Activated CD4-positive, CD25-positive, alpha-beta regulatory T cell treated with anti-CD3 and anti-CD28 coated beads, Interleukin-2, amount 50 U/mL, for 72 hours (primary cell): ENCODE data around the gene NANOS3.
A peak's percentile ranks its signal among the peaks of the same experiment; 100 is the strongest.

ENCODE experiments used
- DNase-seq: peaks from one replicate; pipeline ENCODE4 v3.0.0; 2021

Gene NANOS3

GRCh38 chr19:13864667-13865570 lies 12.0 kb upstream of the NANOS3 start:
- no peak for DNase-seq

- DNase-seq = no peak
These were observed 11.1 kb upstream of the NANOS3 start for GRCh38 chr19:13865571-13866462.

- DNase-seq = no peak
These were observed 10.4 kb upstream of the NANOS3 start for GRCh38 chr19:13866463-13867046.

- no peak for DNase-seq
These were observed 8.3 kb upstream of the NANOS3 start for GRCh38 chr19:13868663-13869062.

GRCh38 chr19:13869281-13869680 lies 7.7 kb upstream of the NANOS3 start:
- DNase-seq = no peak

DNA sequence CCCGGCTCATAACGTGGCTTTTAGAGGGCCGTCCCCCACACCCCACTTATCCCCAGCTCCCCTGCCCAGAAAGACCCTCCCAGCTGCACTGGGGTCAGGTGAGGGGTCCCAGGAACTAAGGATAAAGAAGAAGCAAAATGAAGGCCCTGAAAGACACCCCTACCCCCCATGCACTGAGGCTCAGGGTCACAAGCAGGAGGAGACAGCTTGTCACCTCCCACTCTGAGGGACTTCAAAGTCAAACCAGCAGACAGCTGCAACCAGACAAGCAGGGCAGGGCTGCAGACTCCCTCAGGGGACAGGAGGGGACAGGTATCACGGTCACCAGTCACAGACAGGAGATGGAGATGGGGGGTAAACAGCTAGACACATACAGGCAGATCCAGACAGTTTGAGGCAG lies 6.1 kb upstream of the NANOS3 start:
- DNase-seq = no peak

- no peak for DNase-seq
These were observed 4.6 kb upstream of the NANOS3 start for GRCh38 chr19:13872339-13872694.

- DNase-seq = no peak
These were observed 4.1 kb upstream of the NANOS3 start for GRCh38 chr19:13872695-13873389.

- no peak for DNase-seq
These were observed 3.0 kb upstream of the NANOS3 start for GRCh38 chr19:13873834-13874515.

DNA sequence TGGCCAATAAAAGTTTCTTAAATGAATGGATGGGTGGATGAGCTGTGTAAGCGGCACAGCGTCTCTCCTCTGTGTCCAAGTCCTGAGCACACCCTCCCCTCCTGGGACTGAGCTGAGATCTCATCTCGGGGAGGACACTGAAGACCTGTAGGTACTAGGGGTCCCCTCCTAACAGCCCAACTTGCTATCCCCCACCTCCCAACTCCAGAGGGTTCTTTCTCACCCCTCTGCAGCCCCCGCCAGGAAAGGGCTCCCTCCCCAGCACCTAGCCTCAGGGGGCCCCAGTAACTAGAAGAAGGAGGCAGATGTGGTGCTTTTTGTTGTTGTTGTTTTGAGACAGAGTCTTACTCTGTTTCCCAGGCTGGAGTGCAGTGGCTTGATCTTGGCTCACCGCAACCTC lies 1.1 kb upstream of the NANOS3 start:
- DNase-seq = no peak

DNA sequence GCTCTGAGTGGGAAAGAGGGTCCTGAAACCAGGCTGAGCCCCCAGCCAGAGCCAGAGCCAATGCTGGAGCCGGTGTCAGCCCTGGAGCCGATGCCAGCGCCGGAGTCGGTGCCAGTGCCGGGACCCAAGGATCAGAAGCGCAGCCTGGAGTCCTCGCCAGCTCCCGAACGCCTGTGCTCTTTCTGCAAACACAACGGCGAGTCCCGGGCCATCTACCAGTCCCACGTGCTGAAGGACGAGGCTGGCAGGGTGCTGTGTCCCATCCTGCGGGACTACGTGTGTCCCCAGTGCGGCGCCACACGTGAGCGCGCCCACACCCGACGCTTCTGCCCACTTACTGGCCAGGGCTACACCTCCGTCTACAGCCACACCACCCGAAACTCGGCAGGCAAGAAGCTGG lies 369 bp downstream of the NANOS3 start:
- DNase-seq = no peak

DNA sequence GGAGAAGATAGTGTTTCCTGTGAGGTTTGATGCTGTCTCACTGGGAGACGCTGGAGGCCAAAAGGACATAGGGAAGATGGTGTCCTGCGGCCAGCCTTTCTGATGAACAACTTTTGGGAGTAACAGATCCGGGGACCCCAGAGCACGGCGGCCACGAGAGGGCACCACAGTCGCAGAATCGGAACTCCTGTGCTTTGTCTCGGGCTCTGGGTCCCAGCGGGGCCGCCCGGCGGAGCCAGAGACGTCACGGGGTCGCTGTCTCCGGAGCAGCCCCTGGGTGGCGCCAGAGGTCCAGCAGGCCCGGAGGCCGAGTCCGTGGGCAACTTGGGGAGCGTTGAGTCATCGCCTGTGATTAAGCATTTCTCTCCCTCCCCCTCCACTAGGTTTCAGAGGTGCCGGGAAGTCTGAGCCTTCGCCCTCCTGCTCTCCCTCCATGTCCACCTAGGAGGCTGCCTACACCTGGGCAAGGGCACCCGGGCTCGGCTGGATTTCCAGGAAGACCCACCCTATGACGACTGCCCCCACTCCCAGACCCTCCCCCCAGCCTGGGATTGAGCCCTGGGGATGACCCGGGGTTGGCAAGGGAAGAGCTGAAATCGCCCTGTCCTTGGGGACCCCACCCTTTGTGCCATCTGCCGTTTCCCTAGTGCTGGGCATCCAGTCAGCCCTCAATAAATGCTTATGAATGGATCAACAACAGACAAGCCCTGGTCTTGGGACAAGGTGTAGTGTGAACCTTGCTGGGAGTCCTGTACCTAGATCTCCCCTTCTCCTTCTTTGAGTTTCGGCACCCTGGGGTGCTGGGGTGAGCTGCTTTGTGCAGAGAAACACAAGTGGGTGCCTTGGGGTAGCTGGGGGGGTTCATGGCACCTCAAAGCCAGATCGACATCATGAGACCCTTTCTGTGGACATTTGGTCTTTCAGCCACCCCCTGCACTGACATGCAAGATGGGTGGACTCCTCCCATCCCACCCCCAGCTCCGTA lies 3.4 kb downstream of the NANOS3 start:
- peak; percentile 100 for DNase-seq

DNA sequence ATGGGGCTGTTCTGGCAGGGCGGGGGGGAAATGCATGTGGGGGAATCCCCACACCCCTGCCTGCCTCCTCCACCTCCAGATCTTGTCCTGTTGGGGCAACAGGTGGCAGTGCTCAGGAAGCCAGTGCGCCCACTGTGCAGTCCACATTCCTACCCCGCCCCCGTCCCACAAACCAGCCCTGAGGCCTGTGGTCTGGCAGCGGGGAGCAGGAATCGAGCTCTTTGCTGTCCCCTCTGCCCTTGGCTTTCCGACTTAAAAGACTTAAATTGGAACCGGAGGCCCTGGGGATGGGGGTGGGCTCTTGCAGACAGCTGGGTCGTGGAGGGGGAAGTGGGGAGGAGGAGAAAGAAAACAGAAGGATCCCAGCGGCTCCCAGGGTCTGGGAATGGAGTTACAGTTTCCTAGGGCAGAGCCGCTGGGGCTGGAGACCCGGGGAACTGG lies 4.3 kb downstream of the NANOS3 start:
- DNase-seq = no peak

DNA sequence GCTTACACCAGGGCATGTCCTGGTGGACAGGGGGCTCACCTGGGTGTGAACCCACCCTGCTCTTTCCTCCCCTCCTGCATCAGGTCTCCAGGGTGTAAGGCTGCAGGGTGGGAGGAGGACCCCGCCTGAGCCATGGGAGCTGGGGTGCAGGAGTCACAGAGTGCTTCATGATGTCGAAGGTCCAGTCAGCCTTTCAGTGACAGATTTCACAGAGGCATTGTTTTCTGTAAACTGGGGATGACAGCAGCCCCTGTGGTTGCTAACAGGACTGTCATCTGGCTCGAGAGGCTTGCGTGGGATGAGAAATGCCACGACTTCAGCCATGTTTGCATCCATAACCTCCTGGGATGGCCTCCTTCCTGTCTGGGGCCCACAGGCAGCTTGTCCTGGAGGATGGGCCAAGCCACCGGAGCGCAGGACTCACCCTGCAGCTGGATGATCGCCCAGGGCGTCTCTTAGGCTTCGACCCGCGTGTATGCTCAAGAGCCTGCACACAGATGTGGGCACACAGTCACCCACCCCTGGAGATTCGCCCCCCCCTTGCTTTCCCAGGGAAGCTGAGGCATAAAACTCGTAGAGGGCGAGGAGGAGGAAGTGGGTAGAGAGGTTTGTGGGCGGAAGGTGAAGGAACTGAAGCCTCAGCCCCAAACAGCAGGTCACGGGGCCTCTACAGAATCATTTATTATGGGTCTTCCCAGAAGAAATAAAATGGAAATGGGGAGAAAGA lies 4.9 kb downstream of the NANOS3 start:
- DNase-seq = peak; percentile 51

DNA sequence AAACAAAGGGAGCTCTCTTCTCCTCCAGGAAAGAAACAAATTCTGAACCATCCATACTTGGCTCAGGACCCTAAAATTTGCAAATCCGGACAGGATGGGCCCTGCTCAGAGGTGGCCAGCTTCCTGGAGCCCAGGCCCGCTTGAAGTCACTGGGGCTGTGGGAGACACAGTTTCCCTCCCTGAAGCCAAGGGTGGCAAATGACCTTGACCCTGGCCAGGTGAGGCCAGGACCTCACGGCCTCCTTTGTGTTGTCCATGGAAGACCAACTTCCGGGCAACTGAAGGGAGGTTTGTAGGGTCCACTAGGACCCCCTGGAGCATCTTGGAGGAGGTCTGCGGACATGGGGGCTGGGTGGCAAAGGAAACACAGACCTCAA lies 5.5 kb downstream of the NANOS3 start:
- no peak for DNase-seq

DNA sequence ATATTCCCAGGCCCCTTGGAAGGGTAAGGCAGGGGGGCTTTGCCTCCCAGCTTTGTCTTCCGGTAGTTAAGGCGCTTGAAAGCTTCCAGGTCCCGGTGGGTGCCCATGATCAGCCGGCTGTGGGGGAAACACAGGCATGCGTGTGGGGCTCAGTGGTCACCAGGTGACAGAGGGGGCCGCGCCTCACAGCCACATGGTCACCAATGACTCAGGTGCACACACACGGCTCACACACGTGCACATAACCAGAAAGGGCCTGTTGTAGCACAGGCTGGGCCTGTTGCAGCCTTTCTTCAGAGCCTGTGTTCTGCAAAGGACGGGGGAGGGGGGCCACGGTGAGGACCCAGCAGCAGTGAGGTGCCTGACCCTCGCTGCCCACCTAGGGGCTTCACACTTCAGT lies 5.9 kb downstream of the NANOS3 start:
- no peak for DNase-seq

DNA sequence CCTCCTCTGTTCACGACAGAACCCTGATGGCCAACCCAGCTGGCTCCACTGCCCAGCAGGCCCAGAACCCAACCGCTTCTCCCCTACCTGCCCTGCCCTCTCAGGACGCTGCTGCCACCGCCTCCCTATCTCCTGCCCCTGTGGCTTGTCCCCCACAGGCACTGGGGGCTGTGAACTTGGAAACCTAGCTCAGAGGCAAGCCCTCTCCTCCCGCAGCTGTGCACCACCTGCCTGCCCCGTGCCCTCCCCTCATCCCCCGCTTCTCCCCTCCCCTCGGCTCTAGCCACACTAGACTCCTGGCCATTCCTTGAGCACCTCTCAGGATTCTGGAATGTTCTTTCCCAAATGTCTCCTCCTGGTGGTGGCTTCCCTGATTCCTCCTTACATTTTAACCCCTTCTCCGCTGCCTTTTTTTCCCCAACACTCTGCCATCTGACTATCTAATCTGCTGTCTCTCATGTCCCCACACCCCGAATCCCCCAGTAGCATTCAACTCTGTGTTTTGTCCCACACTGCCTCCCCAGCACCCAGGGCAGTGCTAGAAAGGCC lies 6.7 kb downstream of the NANOS3 start:
- no peak for DNase-seq

- DNase-seq = no peak
These were observed 8.0 kb downstream of the NANOS3 start for GRCh38 chr19:13884726-13885591.

- no peak for DNase-seq
These were observed 9.0 kb downstream of the NANOS3 start for GRCh38 chr19:13885826-13886365.
